ENCODE data around the gene GALT.

GALT gene

DNA sequence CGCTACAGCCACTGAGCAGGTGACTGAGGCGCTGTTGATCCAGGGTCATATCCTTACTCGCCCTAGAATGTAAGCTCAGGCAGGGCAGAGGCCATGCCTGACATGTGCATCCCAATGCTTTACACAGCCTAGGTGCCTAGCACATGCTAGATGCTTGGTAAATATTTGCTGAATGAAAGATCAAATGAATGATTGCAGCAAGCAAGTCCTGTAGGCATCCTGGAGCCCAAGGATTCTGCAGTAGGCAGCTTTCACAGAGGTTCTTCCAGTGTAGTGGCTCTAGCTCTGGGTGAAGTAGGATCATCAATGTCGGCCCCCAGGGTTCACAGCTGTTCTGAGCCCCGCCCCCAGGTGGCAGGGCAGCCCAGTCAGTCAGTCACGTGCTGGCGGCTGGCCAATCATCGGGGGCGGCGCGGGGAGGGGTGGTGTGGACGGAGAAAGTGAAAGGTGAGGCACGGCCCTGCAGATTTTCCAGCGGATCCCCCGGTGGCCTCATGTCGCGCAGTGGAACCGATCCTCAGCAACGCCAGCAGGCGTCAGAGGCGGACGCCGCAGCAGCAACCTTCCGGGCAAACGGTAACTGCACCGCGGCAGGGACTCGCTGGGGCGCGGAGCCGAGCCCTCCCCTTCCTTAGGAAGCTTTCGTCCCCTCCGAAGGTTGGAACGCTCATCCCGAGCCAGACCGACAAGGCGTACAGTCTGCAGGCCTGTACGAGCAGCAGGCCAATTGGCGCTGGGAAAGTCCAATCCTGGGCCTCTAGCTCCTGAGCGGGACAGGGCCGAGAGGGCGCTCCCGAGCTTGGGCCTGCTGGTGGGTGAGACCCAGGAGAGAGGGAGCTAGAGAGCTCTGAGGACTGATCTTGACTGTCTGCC lies at the start of gene GALT:
Gene GALT, plus strand, starts transcription at position 465 of the 873 bp plus-strand sequence. Its CDS starts 30 bp downstream, at position 495.
- DNase-seq: peak; percentile 99

DNA sequence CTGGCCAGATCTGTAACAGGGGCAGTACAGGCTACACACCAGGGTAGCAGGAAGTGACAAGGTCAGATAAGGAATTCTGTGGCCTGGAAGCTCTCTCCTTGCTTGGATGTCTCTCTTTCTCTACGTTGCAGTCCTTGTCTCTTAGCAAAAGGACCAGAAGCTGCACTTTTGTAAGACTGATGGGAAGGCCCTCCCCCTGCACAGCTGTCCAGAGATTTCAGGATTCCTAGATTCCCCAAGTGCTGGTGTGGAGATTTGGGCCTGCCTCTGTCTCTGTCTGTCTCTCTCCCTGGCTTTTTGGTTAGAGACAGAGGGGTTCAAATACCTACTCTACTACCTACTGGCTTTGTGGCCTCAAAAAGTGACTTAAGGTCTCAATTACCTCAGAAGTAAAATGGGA lies 46.9 kb upstream of the GALT start:
- DNase-seq: no peak

DNA sequence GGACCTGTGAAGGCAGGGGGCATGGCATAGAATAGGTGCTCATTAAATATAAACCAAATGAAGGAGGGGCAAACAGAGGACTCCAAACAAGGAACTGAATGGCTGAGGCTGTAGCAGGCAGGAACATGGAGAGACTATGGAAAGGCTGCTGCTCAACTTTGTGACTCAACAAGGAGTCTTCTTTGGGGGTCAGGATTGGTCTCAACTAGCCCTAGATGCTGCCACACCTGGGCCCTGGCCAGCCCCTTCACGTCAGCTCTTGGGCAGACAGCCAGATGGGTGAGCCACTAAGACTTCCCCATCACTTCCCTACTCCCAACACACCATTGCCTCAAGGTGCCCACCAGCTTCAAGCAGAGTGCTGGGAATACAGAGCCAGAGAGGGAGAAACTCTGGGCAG lies 45.6 kb upstream of the GALT start:
- no peak for DNase-seq

DNA sequence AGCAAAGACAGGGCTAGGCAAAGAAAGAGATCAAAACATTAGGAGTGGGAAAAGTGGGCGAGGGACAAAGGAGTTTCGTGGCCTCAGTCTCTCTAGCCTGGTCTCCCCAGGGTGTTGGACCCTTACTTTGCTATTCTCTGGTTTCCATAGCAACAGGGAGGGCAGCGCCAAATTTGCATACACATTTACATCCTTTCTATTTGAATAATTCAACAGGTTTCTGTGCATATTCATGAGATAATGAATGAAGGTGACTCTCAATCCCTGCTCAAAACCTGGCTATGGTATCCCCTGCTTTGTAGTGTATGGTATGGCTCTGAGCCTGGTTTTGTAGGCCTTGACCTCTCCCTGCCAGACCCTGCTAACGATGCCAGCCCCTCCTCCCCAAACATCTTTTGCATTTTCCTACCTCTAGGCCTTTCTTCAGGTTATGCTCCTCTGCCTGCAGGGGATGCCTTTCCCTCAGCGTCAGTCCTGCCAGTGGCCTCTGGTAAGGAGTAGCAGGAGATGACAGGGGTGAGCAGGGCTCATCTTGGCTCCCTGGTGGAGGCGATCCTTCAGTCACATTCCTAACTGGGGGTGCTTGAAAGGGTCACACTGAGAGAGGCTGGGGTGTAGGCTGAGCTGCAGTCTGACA lies 44.4 kb upstream of the GALT start:
- DNase-seq: no peak

DNA sequence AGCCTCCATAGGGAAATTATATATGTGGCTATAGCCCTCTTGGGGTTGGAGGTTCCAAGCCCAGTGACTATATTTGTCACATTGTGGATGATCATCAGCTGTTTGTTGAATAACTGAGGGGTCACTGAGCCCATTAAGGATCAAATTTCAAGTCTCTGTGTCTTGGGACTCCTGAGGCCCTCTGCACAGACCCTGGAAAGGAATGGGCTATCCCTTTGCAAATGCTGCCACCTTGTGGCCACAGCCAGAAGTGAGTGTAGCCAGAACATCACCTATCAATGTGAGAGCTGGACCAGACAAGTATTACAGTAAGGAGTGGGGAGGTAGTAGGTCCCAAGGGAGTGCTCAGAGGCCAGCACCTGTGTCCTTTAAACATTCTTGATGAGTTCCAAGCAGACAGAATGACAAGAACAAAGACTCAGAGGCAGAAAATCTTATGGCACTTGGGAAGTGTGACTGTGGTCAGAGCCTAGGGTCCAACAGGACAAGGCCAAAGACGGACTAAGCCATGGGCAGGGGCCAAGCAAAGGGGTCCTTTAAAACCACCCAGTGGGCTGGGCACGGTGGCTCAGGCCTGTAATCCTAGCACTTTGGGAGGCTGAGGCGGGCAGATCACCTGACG lies 42.8 kb upstream of the GALT start:
- peak; percentile 86 for DNase-seq

DNA sequence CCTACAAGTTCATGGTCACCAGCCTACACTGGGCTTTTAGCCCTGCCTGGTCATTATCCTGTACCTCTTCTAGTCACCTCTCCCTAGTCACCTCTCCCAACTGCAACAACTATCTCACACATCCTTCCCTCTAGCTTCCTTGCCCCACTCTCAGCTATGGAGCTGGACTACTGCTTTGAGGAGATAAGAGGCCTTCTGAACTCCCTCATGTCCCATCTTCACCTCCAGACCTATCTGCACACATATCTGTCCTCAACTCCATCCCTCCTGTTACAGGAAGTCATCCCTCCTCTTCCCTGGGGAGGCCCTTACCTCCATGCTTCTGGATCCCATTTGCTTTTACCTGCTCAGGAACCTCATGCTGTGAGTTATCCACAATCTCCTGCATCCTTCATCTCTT lies 40.3 kb upstream of the GALT start:
- DNase-seq: no peak

DNA sequence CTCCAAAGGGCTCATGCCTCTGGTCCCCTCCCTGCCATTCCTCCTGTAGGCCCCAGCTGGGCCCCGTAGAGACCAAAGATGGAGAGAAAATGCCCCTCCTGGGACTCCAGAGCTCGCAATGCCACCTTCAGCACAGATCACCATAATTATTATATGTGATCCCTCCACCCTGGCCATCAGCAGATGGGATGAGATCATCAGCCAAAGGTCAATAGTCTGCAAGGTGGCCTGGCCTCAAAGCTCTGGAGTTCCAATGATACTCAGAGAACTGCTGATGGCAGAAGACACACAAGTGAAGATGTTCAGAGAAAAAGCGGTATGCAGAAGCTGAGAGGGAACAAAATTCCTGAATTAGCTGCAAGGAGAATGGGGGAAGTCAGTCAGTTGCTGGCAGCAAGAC lies 39.6 kb upstream of the GALT start:
- DNase-seq: no peak

DNA sequence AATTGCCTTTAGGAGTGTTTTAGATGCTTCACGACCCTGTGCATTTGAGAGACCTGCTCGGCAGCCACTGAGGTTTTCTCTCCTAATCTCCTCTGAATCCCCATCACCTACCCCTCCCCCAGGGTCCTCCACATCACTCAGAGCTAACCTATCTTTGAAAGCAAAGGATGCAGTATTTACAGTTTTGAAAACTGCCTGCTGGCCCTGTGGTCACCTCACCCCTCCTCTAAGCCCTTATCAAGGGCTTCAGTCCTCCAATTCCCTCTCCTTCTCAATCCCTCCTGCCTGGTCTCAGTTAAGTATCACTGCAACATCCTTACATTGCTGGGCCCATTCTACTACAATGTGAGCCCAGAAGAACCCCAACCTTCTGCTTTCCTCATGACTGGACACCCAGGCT lies 39.1 kb upstream of the GALT start:
- DNase-seq: no peak

DNA sequence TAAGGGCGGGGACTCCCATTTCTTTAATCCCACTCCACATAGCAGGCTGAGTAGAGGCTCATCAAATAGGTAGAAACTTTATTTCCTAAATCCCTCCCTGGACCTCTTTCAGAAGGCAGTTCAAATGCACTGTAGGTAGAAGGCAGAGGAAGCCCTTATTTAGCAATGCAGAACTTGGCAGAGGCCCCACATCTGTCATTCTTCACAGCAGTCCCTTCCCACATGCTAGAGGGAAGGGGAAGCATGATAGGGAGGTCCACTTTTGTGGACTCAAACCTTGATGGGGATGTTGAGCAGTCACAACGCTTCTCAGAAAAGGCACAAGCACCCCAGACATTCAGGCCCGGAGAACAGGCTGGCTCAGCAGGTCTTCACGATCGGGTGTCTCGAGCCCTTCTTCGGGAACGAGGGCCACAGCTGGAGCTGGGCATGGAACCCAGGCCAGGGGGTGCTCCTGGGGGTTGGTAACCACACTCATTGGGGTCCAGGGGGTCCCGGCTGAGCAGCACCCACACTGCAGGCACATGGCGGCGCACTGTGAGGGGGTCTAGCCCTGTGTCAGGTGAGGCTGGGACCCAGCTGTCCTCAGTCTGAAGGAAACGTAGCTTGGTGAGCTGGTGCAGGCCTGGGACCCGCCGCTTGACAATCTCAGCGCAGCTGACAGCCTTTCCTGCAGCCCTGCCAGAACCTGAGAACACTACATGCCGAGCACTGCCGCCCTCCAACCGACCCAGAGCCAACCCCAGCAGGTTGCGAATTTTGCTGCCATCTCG lies 35.9 kb upstream of the GALT start:
- no peak for DNase-seq

DNA sequence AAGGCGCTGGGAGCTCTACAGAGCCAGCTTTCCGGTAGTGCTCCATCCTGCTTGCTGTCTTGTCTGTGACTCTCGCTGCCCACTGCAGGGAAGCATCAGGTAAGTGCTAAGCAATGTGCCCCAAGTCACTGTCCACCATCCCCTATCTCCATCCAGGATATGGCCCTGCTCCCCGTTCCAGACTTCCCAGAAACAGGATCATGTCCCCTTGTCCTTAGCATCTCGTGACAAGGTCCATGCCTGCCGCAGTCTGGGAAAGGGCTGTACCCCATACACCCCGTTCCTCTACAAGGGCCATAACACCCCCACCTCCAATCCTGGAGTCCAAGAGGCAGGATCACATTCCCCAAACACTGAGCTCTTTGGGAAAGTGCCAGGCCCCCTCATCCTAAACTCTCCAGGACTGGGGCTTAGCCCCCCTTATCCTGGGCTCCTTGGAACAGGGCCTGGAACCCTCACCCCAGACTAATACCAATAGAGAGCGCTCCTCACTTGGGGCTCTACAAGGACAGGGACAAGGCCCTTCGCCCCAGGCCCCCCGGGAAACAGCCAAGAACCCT lies 35.1 kb upstream of the GALT start:
- no peak for DNase-seq

DNA sequence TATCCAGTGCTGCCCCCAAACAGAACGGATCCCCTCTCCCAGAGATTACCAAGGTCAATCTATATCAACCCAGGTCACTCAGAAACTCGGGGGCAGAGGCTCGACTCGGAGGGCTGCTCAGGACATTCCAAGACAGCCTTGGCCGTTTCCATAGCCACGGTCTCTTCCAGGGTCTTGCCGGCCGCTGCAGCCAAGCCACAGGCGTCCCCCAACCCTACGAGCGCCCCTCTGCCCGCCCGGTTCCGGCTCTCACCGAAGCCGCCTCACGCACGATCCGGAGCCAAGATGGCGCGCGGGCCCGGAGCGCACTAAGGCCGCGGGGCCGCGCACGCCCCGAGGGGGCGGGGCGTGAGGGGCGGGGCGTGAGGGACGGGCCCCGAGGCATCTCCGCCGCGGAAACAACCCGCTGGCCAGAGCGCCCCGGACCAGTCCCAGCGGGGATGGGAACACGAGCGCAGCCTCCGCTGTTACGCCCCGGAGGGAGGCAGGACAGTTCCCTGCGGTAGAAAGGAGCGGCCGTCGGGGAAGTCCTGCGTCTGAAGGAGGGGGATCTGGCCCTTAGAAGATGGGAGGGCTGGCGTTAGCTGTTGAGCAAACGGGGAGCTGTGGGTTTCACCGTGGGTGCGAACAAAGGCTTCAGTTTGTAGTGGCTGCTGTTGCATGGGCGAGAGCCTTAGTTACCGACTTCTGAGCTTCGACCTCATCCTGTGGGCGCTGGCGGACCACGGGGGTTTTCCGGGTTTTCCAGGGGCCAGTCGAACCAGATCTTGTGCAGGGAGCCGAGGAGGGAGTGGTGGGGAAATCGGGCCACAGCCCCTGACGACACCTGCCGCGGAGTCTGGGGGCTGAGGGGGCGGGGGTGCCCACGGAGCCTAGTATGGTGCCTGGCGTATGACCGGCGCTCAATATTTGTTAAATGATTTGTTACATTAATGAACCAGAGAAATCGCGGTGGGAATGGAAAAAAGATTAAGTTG lies 34.4 kb upstream of the GALT start, which contains the start of gene RPP25L:
Gene RPP25L, minus strand, starts transcription at position 287 of the 977 bp plus-strand sequence. CDS start 801 bp downstream, outside the sequence.
- peak; percentile 90 for DNase-seq

DNA sequence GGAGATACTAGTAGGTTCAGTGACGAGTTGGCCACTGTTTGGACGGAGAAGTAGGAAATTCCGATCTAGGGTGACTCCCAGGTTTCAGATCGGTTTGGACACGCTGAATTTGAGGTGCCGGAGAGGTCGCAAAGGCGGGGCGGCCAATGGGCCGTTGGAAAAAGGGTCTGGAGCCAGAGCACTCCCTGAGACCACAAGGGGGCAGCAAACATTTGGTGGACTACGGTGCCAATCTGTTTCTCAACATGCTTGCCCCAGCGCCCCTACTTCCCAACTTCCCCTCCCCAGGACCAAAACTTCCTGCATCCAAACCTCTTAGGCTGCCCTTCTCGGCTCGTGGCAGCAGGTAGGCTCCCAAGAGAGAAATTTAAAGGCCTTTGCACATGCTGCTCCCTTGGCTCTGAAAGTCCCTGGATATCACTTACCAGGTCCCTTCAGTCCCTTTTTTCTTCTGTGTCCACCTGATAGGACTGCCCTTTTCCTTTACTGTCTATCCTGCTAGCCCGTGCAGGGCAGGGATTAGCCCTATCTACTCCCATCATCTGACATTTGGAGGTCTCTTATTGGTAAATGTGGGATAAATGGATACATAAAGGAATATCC lies 33.6 kb upstream of the GALT start:
- peak; percentile 81 for DNase-seq

DNA sequence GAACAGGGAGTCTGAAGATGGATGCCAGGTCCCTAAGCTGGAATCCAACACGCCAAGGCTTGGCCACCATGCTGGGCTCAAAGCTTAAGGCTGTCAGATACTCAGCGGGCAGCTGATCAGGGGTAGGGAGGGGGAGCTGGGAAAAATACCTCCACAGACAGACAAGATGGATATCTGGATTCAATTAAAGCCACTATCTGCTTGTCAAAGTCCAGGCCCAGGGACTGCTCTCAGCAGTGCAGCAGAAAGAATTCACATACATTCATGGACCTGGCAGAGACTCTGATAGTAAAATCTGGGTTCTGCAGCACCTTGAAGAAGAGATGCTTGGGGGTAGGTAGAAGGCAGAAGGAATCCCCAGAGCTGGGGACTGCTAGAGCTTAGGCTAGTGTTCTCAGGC lies 31.3 kb upstream of the GALT start:
- no peak for DNase-seq

DNA sequence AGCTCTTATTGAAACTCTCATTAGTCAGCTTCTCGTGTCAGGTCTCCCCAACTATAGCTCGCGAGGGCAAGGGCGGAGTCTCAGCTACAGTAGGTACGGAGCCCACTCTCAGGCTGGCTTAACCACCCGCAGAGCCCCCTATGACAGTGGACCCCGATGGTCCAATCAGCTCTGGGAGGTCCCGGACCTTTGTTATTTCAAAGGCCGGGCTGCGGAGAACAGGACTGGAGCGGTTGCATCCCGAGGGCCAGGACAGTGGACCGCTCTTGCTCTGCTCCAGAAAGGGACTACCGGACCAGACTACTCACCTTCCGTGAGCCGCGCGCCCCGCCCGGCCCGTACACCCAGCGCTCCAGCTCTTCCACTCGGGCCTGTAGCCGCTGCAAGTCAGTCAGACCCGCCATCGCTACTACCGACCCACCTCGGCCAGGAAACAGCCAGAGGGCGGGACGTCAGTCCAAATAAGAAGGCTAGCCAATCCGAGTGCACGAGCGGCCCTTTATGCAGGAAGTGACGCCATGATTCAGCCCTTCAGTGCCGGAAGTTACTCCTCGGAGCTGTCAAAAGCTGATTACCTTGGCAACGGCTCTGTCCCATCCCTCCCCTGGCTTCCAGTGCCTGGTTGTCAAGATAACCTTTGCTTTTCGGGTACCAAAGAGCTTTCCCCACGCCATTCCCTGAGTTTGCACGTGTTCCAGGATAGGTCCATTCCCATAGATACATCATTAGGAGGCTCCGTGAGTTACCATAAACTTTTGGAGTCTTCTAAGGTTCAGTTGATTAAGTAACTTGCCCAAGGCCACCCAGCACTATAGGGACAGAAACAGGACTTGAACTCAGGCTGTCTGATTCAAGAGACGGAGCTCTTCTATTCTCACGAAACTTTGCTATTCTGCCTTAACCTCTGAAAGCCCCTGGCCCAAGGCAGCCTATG lies 26.1 kb upstream of the GALT start, which contains the start of gene DCTN3:
Gene DCTN3, minus strand, starts transcription at position 435 of the 934 bp plus-strand sequence. Its CDS starts 31 bp downstream, at position 404.
- DNase-seq: peak; percentile 90

DNA sequence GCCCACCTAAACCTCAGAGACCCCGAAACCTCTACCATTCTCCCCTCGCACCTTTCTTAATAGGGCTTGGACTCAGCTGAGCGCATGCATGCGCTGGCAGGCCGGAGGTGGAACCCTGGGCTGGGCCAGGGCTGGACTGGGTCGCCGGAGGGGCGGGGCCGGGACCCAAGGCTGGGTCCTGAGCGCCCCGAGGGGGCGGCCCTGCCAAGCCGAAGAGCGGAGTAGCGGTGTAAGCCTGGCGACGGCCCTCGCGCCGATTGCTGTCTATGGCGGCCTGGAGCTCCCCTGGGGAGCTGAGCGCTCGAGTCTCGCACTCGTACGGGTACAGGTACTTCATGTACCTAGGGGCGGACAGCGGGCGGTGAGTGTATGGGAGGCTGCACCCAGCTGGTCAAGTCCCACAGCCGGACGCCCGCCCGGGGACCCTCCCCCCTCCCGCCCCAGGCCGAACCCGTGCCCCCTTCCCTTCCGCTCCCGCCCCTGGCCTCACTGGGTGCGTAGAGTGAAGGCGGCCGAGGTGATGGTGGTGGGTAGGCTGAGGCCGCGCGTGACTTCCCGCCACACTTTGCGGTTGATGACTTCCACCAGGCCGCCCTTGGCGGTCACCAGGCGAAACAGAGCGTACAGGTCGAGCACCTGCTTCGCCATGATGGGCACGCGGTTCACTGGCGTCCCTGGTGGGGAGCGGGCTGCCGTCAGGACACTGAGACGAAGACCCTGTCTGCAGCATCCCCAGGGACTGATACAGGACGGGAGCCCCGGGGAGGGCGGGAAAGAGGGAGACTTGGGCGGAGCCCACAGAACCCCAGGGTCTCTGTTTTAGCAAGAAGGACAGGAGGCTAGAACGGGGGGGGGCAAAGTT lies 22.9 kb upstream of the GALT start:
- no peak for DNase-seq

DNA sequence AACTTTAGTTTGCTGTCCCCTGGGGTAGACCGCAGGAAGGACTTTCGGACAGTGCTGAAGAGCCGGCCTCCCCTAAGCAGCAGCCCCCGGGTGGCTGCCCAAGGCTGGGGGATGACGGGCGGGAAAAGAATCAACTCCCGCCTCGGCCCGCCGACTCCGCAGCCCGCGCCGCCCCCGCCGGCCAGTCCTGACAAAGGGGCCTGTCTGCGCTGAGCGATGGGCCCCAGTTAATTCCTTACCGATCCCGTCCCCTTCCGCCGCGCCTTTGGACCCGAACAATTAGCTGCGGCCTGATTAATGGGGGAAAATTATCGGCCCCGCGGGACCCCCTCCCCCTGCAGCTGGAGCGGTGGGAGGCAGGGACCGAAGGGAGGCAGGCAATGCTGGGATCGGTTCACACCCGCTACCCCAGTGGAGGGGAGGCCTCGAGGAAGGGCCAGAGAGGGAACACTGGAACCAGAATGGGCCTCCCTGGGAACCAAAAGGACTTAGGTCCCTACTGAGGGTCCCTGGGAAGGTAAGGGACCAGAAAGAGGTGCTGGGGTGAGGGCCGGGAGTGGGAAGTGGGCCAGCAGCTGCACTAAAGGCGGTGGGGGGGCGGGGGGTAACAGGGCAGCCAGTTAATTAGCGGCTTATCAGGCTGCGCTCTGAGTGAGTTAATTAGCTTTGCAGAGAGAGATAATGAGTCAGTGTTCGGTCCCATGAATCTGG lies 21.8 kb upstream of the GALT start:
- DNase-seq: no peak

DNA sequence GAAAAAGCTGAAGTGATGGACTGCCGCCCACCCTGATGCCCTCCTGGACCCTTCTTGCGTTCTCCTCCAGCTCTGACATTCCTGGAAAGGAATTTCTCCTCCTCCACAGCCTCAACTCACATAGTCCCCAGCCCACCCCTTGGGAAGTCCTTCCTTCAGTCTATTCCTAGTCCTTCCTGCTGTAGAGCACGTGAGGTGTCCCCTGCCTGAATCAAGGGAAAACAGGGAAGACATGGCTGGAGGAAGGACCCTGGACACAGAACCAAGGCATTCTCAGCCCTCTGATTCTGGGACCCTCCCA lies 21.3 kb upstream of the GALT start:
- DNase-seq: no peak
